ENCODE data around the gene SYPL2. TPM values are rescaled to one million over a fixed set of nuclear protein-coding genes. Genes with fewer than 3 reads are reported as not detected.

Gene SYPL2
- total RNA-seq, 1 donor from 2014 or later, result not detected

- no peak for DNase-seq (ENCODE audit: low spot score)
- TF ChIP-seq CTCF (IDR thresholded peaks at IDR 0.05; ENCODE audit: unreplicated experiment), result no peak
- no peak overlapping the region for H3K4me3 Mint-ChIP-seq (ENCODE audit: unreplicated experiment)
- no peak overlapping the region for H3K27ac Mint-ChIP-seq (ENCODE audit: unreplicated experiment)
- peaks cover 1% of the 10 kb centered on the region for H3K27me3 Mint-ChIP-seq (ENCODE audit: unreplicated experiment)
- peaks cover 4% of the 10 kb centered on the region for H3K9me3 Mint-ChIP-seq (ENCODE audit: unreplicated experiment)
- no peaks in the 10 kb centered on the region for H3K4me1 Mint-ChIP-seq (ENCODE audit: unreplicated experiment)
- no peaks in the 10 kb centered on the region for H3K36me3 Mint-ChIP-seq (ENCODE audit: low read depth, unreplicated experiment)
Observed at GRCh38 chr1:109454497-109455133, 11.7 kb upstream of the SYPL2 start.

GRCh38 chr1:109457819-109458218 lies 8.5 kb upstream of the SYPL2 start:
- no peaks in the 10 kb centered on the region for H3K27me3 Mint-ChIP-seq (ENCODE audit: unreplicated experiment)
- H3K4me1 Mint-ChIP-seq (ENCODE audit: unreplicated experiment), result no peaks in the 10 kb centered on the region
- H3K9me3 Mint-ChIP-seq (ENCODE audit: unreplicated experiment), result no peaks in the 10 kb centered on the region
- no peak overlapping the region for H3K27ac Mint-ChIP-seq (ENCODE audit: unreplicated experiment)
- H3K36me3 Mint-ChIP-seq (ENCODE audit: low read depth, unreplicated experiment), result no peaks in the 10 kb centered on the region
- no peak for TF ChIP-seq CTCF (IDR thresholded peaks at IDR 0.05; ENCODE audit: unreplicated experiment)
- DNase-seq (ENCODE audit: low spot score), result no peak
- no peak overlapping the region for H3K4me3 Mint-ChIP-seq (ENCODE audit: unreplicated experiment)

GRCh38 chr1:109466125-109466451 lies 258 bp upstream of the SYPL2 start:
- no peaks in the 10 kb centered on the region for H3K36me3 Mint-ChIP-seq (ENCODE audit: low read depth, unreplicated experiment)
- H3K27ac Mint-ChIP-seq (ENCODE audit: unreplicated experiment), result no peak overlapping the region
- no peak for DNase-seq (ENCODE audit: low spot score)
- TF ChIP-seq CTCF (IDR thresholded peaks at IDR 0.05; ENCODE audit: unreplicated experiment), result no peak
- peaks cover 11% of the 10 kb centered on the region for H3K27me3 Mint-ChIP-seq (ENCODE audit: unreplicated experiment)
- H3K4me1 Mint-ChIP-seq (ENCODE audit: unreplicated experiment), result peaks cover 2% of the 10 kb centered on the region
- H3K4me3 Mint-ChIP-seq (ENCODE audit: unreplicated experiment), result peak overlapping the region; percentile 87
- no peaks in the 10 kb centered on the region for H3K9me3 Mint-ChIP-seq (ENCODE audit: unreplicated experiment)

GRCh38 chr1:109467301-109467777 lies 993 bp downstream of the SYPL2 start:
- no peak overlapping the region for H3K4me3 Mint-ChIP-seq (ENCODE audit: unreplicated experiment)
- H3K36me3 Mint-ChIP-seq (ENCODE audit: low read depth, unreplicated experiment), result no peaks in the 10 kb centered on the region
- no peaks in the 10 kb centered on the region for H3K9me3 Mint-ChIP-seq (ENCODE audit: unreplicated experiment)
- peaks cover 11% of the 10 kb centered on the region for H3K27me3 Mint-ChIP-seq (ENCODE audit: unreplicated experiment)
- TF ChIP-seq CTCF (IDR thresholded peaks at IDR 0.05; ENCODE audit: unreplicated experiment), result no peak
- peaks cover 2% of the 10 kb centered on the region for H3K4me1 Mint-ChIP-seq (ENCODE audit: unreplicated experiment)
- DNase-seq (ENCODE audit: low spot score), result no peak
- no peak overlapping the region for H3K27ac Mint-ChIP-seq (ENCODE audit: unreplicated experiment)

- Mint-ChIP-seq H3K9me3 (ENCODE audit: unreplicated experiment) (no peaks in the 10 kb centered on the region), H3K4me1 (ENCODE audit: unreplicated experiment) (peaks cover 2% of the 10 kb centered on the region), H3K27ac (ENCODE audit: unreplicated experiment) (no peak overlapping the region), H3K27me3 (ENCODE audit: unreplicated experiment) (peaks cover 11% of the 10 kb centered on the region), H3K36me3 (ENCODE audit: low read depth, unreplicated experiment) (no peaks in the 10 kb centered on the region), H3K4me3 (ENCODE audit: unreplicated experiment) (no peak overlapping the region)
- no peak for DNase-seq (ENCODE audit: low spot score)
- TF ChIP-seq CTCF (IDR thresholded peaks at IDR 0.05; ENCODE audit: unreplicated experiment), result no peak
Observed at GRCh38 chr1:109468061-109468460, 1.7 kb downstream of the SYPL2 start.

Measured in endothelial cell (in vitro differentiated cells).